PC-9 (cell line): ENCODE data around the gene RAX.

Source experiments
- EZH2 ChIP-seq: fragments of 200-600 bp; sonication (generic); IDR thresholded peaks from 2 replicates; pipeline ENCODE4 v1.8.0; 2017; ENCODE audit warnings: antibody characterized with exemption, low read depth
- TF ChIP-seq, protein P1 (sequence below): fragments of 200-600 bp; sonication (generic); conservative IDR thresholded peaks from 2 replicates; pipeline ENCODE4 v1.6.1; 2017; ENCODE audit warnings: mixed run types, antibody characterized with exemption, mild to moderate bottlenecking, moderate library complexity

DNA sequence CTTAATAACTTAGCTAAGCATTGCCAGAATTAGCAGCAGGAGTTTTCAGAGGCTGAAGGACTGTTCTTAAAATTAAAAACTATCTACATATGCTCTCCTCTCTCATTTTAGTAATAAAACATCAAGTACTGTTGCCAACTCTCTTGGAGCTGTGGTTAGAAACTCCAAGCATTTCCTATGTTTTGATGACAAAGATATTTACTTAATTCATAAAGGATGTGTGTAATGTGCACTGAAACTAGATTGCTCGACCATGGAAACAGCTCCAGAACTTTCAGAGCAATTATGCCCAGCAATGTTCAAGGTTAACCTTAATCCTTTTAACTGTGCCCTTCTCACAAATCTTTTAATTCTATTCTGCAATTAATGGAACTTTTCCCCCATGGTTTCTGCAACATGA, 44.9 kb downstream of the RAX start:
- TF ChIP-seq, protein P1, sequence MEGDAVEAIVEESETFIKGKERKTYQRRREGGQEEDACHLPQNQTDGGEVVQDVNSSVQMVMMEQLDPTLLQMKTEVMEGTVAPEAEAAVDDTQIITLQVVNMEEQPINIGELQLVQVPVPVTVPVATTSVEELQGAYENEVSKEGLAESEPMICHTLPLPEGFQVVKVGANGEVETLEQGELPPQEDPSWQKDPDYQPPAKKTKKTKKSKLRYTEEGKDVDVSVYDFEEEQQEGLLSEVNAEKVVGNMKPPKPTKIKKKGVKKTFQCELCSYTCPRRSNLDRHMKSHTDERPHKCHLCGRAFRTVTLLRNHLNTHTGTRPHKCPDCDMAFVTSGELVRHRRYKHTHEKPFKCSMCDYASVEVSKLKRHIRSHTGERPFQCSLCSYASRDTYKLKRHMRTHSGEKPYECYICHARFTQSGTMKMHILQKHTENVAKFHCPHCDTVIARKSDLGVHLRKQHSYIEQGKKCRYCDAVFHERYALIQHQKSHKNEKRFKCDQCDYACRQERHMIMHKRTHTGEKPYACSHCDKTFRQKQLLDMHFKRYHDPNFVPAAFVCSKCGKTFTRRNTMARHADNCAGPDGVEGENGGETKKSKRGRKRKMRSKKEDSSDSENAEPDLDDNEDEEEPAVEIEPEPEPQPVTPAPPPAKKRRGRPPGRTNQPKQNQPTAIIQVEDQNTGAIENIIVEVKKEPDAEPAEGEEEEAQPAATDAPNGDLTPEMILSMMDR = no peak
- no peak for TF ChIP-seq EZH2
